Upper lobe of right lung (tissue), 1 donor: ENCODE data around the gene CIROP. TPM values are rescaled to one million over a fixed set of nuclear protein-coding genes. Genes with fewer than 3 reads are reported as not detected.
A peak's percentile ranks its signal among the peaks of the same experiment; 100 is the strongest.

Source experiments
- ATAC-seq: fragments of 200-7000 bp; cut with Tn5 transposase; one replicate; pipeline ENCODE4 v1.9.1; 2020; ENCODE audit warnings: mild to moderate bottlenecking, moderate library complexity
- DNase-seq: peaks from one replicate; pipeline ENCODE4 v3.0.0-alpha.2; 2020
- H3K27ac ChIP-seq: fragments of 200-600 bp; one replicate; pipeline ENCODE4 v1.8.0; 2022
- H3K27me3 ChIP-seq: fragments of 200-600 bp; one replicate; pipeline ENCODE4 v1.8.0; 2022; ENCODE audit warnings: mild to moderate bottlenecking
- H3K36me3 ChIP-seq: fragments of 200-600 bp; one replicate; pipeline ENCODE4 v1.8.0; 2022
- H3K4me1 ChIP-seq: fragments of 200-600 bp; one replicate; pipeline ENCODE4 v1.8.0; 2022
- H3K4me3 ChIP-seq: fragments of 200-600 bp; one replicate; pipeline ENCODE4 v1.8.0; 2022; ENCODE audit warnings: mild to moderate bottlenecking
- H3K9me3 ChIP-seq: fragments of 200-600 bp; one replicate; pipeline ENCODE4 v1.8.0; 2022
- intact Hi-C: fragments of 100-400 bp; cut with DNase I; formaldehyde crosslinking; loops from one replicate; pipeline ENCODE4 v1.11.0; 2022
- total RNA-seq: library from RNA; stranded (reverse); fragmentation: NEBNext Ultra II Directional; extraction: Animal tissue kit (Norgen Biotek cat#: 25700); gene quantifications from one replicate; pipeline ENCODE4 v1.2.1, GENCODE V29; 2021
- TF ChIP-seq, protein P1 (sequence below): fragments of 200-600 bp; IDR thresholded peaks from one replicate; pipeline ENCODE4 v1.8.0; 2022; ENCODE audit warnings: antibody characterized with exemption
- donor health status: DM: no; HTN: yes; CAD: no; lungs with severe emphysema.

Gene CIROP
- total RNA-seq, 1 donor from 2014 or later: not detected

DNA sequence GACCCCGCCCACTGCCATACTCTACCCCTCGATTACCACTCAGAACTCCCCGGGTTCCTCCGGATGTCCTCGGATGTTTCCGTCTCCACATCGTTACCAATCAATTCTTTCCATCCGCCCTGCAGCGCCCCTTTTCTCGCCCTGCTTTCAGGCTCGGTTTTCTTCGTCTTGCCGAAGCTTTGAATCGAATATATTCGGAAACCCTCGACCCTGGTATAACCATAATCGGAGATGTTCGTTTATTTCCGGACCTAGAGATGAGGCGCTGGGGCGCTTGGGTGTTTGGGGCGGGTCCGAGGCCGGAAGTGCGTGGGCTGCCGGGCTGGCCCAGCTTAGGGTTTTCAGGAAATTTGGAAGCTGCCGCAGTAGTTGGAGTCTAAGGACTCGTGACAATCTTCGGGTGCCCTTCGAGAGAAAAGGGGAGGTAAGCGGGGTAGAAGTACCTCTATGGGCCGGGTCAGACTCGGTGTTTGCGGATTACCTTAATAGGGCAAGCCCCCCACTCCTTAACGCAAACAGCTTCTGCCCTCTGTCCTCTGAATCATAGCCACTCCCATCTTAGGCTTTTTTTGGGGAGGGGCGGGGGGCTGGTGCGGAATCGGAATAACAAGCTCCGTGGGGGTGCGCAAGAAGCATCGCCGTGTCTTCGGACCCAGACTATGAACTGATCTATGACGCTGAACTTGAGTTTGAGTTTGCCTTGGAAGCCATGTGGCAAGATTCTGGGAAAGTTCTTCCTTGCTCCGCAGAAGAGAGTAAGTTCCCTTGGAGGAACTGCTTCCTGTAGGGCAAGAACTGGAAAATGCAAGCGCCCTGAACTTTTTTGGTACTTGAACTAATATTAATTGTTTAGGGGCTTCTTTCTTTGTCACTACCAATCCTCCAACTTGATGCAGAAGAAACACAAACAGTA, 9.3 kb downstream of the CIROP start, which contains the start of gene C14orf119:
Gene C14orf119 (plus strand): TSS at position 310 of the 913 bp plus-strand sequence. CDS start 2,154 bp downstream, outside the sequence.
- peak; percentile 95 for ATAC-seq
- no peaks in the 10 kb centered on the region for H3K9me3 ChIP-seq
- peaks cover 48% of the 10 kb centered on the region for H3K36me3 ChIP-seq
- peak within 1 kb of the TSS; percentile 94 for H3K27ac ChIP-seq
- DNase-seq: peak; percentile 96
- H3K27me3 ChIP-seq: no peaks in the 10 kb centered on the region
- peak within 1 kb of the TSS; percentile 87 for H3K4me3 ChIP-seq
- TF ChIP-seq, protein P1, sequence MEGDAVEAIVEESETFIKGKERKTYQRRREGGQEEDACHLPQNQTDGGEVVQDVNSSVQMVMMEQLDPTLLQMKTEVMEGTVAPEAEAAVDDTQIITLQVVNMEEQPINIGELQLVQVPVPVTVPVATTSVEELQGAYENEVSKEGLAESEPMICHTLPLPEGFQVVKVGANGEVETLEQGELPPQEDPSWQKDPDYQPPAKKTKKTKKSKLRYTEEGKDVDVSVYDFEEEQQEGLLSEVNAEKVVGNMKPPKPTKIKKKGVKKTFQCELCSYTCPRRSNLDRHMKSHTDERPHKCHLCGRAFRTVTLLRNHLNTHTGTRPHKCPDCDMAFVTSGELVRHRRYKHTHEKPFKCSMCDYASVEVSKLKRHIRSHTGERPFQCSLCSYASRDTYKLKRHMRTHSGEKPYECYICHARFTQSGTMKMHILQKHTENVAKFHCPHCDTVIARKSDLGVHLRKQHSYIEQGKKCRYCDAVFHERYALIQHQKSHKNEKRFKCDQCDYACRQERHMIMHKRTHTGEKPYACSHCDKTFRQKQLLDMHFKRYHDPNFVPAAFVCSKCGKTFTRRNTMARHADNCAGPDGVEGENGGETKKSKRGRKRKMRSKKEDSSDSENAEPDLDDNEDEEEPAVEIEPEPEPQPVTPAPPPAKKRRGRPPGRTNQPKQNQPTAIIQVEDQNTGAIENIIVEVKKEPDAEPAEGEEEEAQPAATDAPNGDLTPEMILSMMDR: no peak
- intact Hi-C loops: no loop called here
- peaks cover 46% of the 10 kb centered on the region for H3K4me1 ChIP-seq

DNA sequence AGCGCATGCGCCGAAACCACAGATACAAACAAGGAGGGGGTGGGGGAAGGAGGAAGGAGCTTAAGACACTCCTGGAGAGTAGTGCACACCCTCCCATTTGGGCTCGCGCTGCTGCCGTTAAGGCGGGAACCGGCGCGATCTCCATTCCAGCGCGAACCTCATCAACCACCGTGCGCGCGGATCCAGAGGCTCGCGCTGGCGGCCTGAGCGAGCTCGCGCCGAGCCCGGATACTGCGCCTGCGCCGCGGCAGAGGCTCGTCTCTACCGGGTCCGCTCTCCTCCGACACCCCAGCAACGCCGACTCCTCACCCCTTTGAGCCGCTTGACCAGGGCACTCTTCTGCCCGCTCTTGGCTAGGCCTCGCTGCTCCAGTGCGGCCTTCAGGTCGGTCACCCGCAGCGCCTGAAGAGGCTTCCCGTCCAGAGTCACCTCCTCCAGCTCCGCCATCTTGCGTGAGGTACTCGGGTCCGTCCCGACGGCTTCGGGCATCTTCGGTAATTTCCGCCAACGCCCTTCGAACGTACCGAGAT, 10.1 kb downstream of the CIROP start, which contains the start of gene ACIN1:
Gene ACIN1 (minus strand): TSS at position 471 of the 530 bp plus-strand sequence. CDS start 24 bp downstream, at position 447.
- peak within 1 kb of the TSS; percentile 87 for H3K4me3 ChIP-seq
- TF ChIP-seq, protein P1: no peak
- peak within 1 kb of the TSS; percentile 94 for H3K27ac ChIP-seq
- H3K27me3 ChIP-seq: no peaks in the 10 kb centered on the region
- H3K9me3 ChIP-seq: no peaks in the 10 kb centered on the region
- peaks cover 41% of the 10 kb centered on the region for H3K4me1 ChIP-seq
- ATAC-seq: peak; percentile 67
- H3K36me3 ChIP-seq: peaks cover 55% of the 10 kb centered on the region
- intact Hi-C loops: no loop called here
- peak; percentile 99 for DNase-seq

GRCh38 chr14:23093991-23094665, 10.7 kb downstream of the CIROP start:
- H3K27me3 ChIP-seq: no peaks in the 10 kb centered on the region
- DNase-seq (no peak), ATAC-seq (no peak)
- H3K27ac ChIP-seq: peak overlapping the region; percentile 94
- H3K4me1 ChIP-seq: peaks cover 37% of the 10 kb centered on the region
- TF ChIP-seq, protein P1: no peak
- H3K9me3 ChIP-seq: no peaks in the 10 kb centered on the region
- H3K4me3 ChIP-seq: peak overlapping the region; percentile 87
- intact Hi-C loops: no loop called here
- peaks cover 59% of the 10 kb centered on the region for H3K36me3 ChIP-seq

DNA sequence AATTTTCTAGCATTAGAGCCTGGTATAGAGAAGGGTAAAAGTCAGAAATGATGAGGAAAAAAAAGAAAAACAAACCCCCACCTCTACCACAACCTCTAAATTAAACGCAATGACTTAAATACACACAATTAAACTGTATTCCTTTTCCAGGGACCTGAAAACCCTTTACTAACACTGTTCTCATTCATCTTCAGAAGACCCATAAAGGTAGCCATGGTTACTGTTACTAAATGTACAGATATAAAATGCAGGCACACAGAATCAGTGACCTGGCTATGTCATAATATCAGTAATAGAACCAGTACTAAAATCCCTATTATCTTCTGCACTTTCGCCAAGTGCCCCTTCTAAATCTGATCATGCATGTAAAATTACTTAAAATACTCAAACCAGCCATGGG, 11.3 kb downstream of the CIROP start:
- ATAC-seq: no peak
- H3K36me3 ChIP-seq: peaks cover 59% of the 10 kb centered on the region
- TF ChIP-seq, protein P1: no peak
- DNase-seq: no peak
- H3K4me3 ChIP-seq: peak overlapping the region; percentile 87
- H3K27me3 ChIP-seq: no peaks in the 10 kb centered on the region
- intact Hi-C loops: no loop called here
- peaks cover 31% of the 10 kb centered on the region for H3K4me1 ChIP-seq
- no peak overlapping the region for H3K27ac ChIP-seq
- H3K9me3 ChIP-seq: no peaks in the 10 kb centered on the region

DNA sequence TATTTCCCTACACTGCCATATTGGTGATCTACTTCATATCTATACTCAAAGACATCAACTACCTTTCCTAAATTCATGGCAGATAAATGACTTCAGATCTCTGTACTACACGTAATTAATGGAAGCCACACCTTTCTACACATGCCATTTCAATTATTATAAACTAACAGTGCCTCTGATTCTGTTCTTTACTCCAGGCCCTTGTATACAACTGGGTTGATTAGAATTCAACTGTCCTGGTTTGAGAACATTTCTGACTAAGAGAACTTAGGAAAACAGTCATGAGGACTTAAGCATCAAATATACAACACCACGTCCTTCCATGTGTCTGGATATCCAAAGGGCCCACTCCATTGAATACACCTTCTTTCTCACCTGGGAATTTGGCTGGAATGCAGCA, 11.7 kb downstream of the CIROP start:
- Histone ChIP-seq H3K36me3 (peaks cover 59% of the 10 kb centered on the region), H3K4me3 (no peak overlapping the region)
- intact Hi-C loops: no loop called here

More for the DNA sequence above, 11.7 kb downstream of the CIROP start:
- H3K9me3 ChIP-seq: no peaks in the 10 kb centered on the region
- H3K27ac ChIP-seq: no peak overlapping the region
- ATAC-seq (no peak), DNase-seq (no peak)
- peaks cover 31% of the 10 kb centered on the region for H3K4me1 ChIP-seq
- TF ChIP-seq, protein P1: no peak
- H3K27me3 ChIP-seq: no peaks in the 10 kb centered on the region
